ENCODE results near the gene MKKS. TPM values are rescaled to one million over a fixed set of nuclear protein-coding genes. Genes with fewer than 3 reads are reported as not detected.

MKKS gene
- total RNA-seq, 1 donor from 2014 or later: 5.1 TPM

GRCh38 chr20:10415013-10415650, 18.9 kb downstream of the MKKS start:
- H3K4me3 ChIP-seq (ENCODE audit: low read depth, low read length): no peak overlapping the region
- TF ChIP-seq CTCF (conservative IDR thresholded peaks at IDR 0.05; ENCODE audit: low read depth, low read length): no peak
- DNase-seq (ENCODE audit: low read depth): no peak

- DNase-seq (ENCODE audit: low read depth): no peak
- no peak overlapping the region for H3K4me3 ChIP-seq (ENCODE audit: low read depth, low read length)
- peak; percentile 50 for TF ChIP-seq CTCF (conservative IDR thresholded peaks at IDR 0.05; ENCODE audit: low read depth, low read length)
Measured at GRCh38 chr20:10412591-10413408, 21.2 kb downstream of the MKKS start.

DNA sequence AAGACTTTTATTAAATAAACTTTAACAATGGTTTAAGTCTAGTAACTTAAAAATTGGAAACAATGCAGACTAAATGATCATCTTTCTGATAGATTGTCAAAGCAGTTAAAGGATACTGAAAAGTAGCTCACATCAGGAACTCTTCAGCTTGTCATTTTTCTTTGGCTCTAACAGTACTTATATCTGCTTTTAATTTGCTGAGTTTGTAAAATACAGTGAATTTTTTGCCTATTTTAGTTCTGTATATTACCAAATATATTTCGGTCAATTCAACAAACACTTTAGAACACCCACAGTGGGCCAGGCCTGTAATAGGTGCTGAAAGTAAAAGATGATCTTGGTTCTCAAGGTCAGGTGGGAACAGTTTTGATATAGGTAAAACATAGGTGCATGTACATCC, 22.3 kb downstream of the MKKS start:
- H3K4me3 ChIP-seq (ENCODE audit: low read depth, low read length): no peak overlapping the region
- TF ChIP-seq CTCF (conservative IDR thresholded peaks at IDR 0.05; ENCODE audit: low read depth, low read length): no peak
- no peak for DNase-seq (ENCODE audit: low read depth)

- DNase-seq (ENCODE audit: low read depth): no peak
- no peak for TF ChIP-seq CTCF (conservative IDR thresholded peaks at IDR 0.05; ENCODE audit: low read depth, low read length)
- H3K4me3 ChIP-seq (ENCODE audit: low read depth, low read length): no peak overlapping the region
Measured at GRCh38 chr20:10408108-10408813, 25.8 kb downstream of the MKKS start.

DNA sequence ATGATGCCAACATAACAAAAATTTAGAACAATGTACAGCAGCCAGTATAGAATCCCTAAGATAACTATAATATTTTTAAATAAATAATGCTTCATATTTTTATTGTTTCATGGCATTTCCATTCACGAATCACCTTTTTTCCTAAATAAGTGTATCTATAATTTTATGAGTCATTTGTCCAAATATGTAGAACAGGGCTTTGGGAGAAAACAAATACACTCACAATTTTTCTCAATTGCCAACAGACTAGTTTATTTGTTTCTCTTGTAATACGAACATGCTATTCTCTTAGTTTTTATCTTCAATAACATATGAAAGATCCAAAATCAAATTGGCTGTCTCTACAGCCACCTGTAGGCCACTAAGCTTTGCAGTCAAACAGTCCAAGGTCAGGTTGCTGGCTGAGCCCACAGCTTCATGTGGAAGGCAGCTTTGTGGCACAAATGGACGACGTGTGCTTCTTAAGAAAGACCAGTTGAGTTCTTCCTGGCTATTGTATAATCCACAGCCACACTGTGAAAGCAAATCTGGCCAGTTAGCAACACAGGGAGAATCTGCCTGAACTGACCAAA, 29.0 kb downstream of the MKKS start:
- no peak for TF ChIP-seq CTCF (conservative IDR thresholded peaks at IDR 0.05; ENCODE audit: low read depth, low read length)
- no peak overlapping the region for H3K4me3 ChIP-seq (ENCODE audit: low read depth, low read length)
- no peak for DNase-seq (ENCODE audit: low read depth)

GRCh38 chr20:10404023-10404628, 29.9 kb downstream of the MKKS start:
- H3K4me3 ChIP-seq (ENCODE audit: low read depth, low read length): no peak overlapping the region
- TF ChIP-seq CTCF (conservative IDR thresholded peaks at IDR 0.05; ENCODE audit: low read depth, low read length): no peak

More at GRCh38 chr20:10404023-10404628, 29.9 kb downstream of the MKKS start:
- DNase-seq (ENCODE audit: low read depth): no peak
